Measurements from ENCODE around the gene NHLRC4.
A peak's percentile ranks its signal among the peaks of the same experiment; 100 is the strongest.

NHLRC4 gene

GRCh38 chr16:535446-536405, 31.1 kb upstream of the NHLRC4 start:
- no peak for TF ChIP-seq CTCF (IDR thresholded peaks at IDR 0.05; ENCODE audit: insufficient read depth, low read length, missing control alignments)
- no peak overlapping the region for H3K4me3 ChIP-seq (ENCODE audit: low read depth, low read length)
- CTCF ChIA-PET: interaction anchor here (1.7 kb wide), 1 partner anchor 11 kb away, joined by 6 read pairs; no protein-coding TSS in a partner anchor
- DNase-seq (ENCODE audit: low read depth, low spot score): no peak
- POLR2A ChIA-PET: interaction anchor here (0.7 kb wide), 1 partner anchor 18 kb away, joined by 3 read pairs; no protein-coding TSS in a partner anchor

- no peak overlapping the region for H3K4me3 ChIP-seq (ENCODE audit: low read depth, low read length)
- DNase-seq (ENCODE audit: low read depth, low spot score): no peak
- CTCF ChIA-PET: interaction anchor here (1.7 kb wide), 1 partner anchor 10 kb away, joined by 6 read pairs; no protein-coding TSS in a partner anchor
- TF ChIP-seq CTCF (IDR thresholded peaks at IDR 0.05; ENCODE audit: insufficient read depth, low read length, missing control alignments): no peak
- POLR2A ChIA-PET: no interaction called here
Measured at GRCh38 chr16:536746-537145, 30.1 kb upstream of the NHLRC4 start.

- no peak for TF ChIP-seq CTCF (IDR thresholded peaks at IDR 0.05; ENCODE audit: insufficient read depth, low read length, missing control alignments)
- ChIA-PET POLR2A (no interaction called here), CTCF (interaction anchor here (1.7 kb wide), 1 partner anchor 9 kb away, joined by 6 read pairs; no protein-coding TSS in a partner anchor)
- no peak for DNase-seq (ENCODE audit: low read depth, low spot score)
- H3K4me3 ChIP-seq (ENCODE audit: low read depth, low read length): no peak overlapping the region
Measured at GRCh38 chr16:537415-538335, 29.1 kb upstream of the NHLRC4 start.

GRCh38 chr16:539901-540530, 26.8 kb upstream of the NHLRC4 start:
- no peak overlapping the region for H3K4me3 ChIP-seq (ENCODE audit: low read depth, low read length)
- TF ChIP-seq CTCF (IDR thresholded peaks at IDR 0.05; ENCODE audit: insufficient read depth, low read length, missing control alignments): peak; percentile 23
- POLR2A ChIA-PET: no interaction called here
- CTCF ChIA-PET: interaction anchor here (1.0 to 2.4 kb wide), 2 partner anchors 13 to 127 kb away, joined by 3 to 7 read pairs; partner anchors contain the start of gene CAPN15
- no peak for DNase-seq (ENCODE audit: low read depth, low spot score)

- TF ChIP-seq CTCF (IDR thresholded peaks at IDR 0.05; ENCODE audit: insufficient read depth, low read length, missing control alignments): no peak
- no peak overlapping the region for H3K4me3 ChIP-seq (ENCODE audit: low read depth, low read length)
- ChIA-PET POLR2A (no interaction called here), CTCF (interaction anchor here (1.0 to 2.4 kb wide), 2 partner anchors 13 to 127 kb away, joined by 3 to 7 read pairs; partner anchors contain the start of gene CAPN15)
- no peak for DNase-seq (ENCODE audit: low read depth, low spot score)
Measured at GRCh38 chr16:540645-541340, 26.0 kb upstream of the NHLRC4 start.
